NCI-H1092 (cell line): ENCODE results near the gene STYXL2.

ENCODE experiments used
- DNase-seq: peaks from one replicate; lab custom pipeline; 2025; lab: John Stamatoyannopoulos, UW

Gene STYXL2

GRCh38 chr1:167136806-167137205 is 42.9 kb downstream of the STYXL2 start:
- DNase-seq = no peak

GRCh38 chr1:167137332-167137781 is 43.5 kb downstream of the STYXL2 start:
- no peak for DNase-seq

GRCh38 chr1:167137793-167138510 is 44.1 kb downstream of the STYXL2 start:
- no peak for DNase-seq

- DNase-seq = no peak
Measured at GRCh38 chr1:167138703-167139102, 44.8 kb downstream of the STYXL2 start.

GRCh38 chr1:167141963-167142362 is 48.1 kb downstream of the STYXL2 start:
- no peak for DNase-seq
